HEK293 (cell line): Measurements from ENCODE around the gene KCNJ16.

Experiments used
- CTCF ChIA-PET: fragments of 350-600 bp; formaldehyde crosslinking; extraction: SDS; loops from one replicate; lab custom pipeline; 2021; ENCODE audit warnings: antibody characterized with exemption; lab: Yijun Ruan, JAX
- POLR2A ChIA-PET: fragments of 300-600 bp; formaldehyde crosslinking; extraction: SDS; loops from one replicate; lab custom pipeline; 2020; ENCODE audit warnings: antibody characterized with exemption, inconsistent platforms; lab: Yijun Ruan, JAX
- H3K27ac ChIP-seq: fragments of 200-500 bp; sonication (Bioruptor generic); 2 replicates; pipeline ENCODE4 v1.5.1; 2014; ENCODE audit warnings: low read depth, low read length, control low read depth, inconsistent platforms; ENCODE audit errors: extremely low read depth
- H3K36me3 ChIP-seq, 2 experiments: fragments of 200-500 bp in 1 of 2; sonication (Bioruptor generic) in 1 of 2; 1 replicate in 1 of 2; 2 replicates in 1 of 2; pipeline ENCODE4 v1.5.1; 2014 to 2017; ENCODE audit warnings: inconsistent platforms in 2 of 2, low read length in 2 of 2; ENCODE audit not compliant: control insufficient read depth in 2 of 2, insufficient read depth in 1 of 2
- H3K4me1 ChIP-seq: fragments of 200-500 bp; sonication (Bioruptor generic); 2 replicates; pipeline ENCODE4 v1.5.1; 2014; ENCODE audit warnings: mild to moderate bottlenecking, low read length, inconsistent platforms; ENCODE audit not compliant: control insufficient read depth, insufficient read depth
- H3K4me3 ChIP-seq: 2 replicates; pipeline ENCODE4 v1.5.1; 2011; ENCODE audit warnings: low read depth, mild to moderate bottlenecking, control low read depth, low read length, moderate library complexity
- H3K9me3 ChIP-seq: fragments of 200-500 bp; sonication (Bioruptor generic); 2 replicates; pipeline ENCODE4 v1.5.1; 2014; ENCODE audit warnings: low read depth, low read length, inconsistent platforms; ENCODE audit not compliant: control insufficient read depth, insufficient read depth
- ATF2 ChIP-seq: fragments of 450-650 bp; formaldehyde crosslinking; IDR thresholded peaks from 2 replicates; pipeline ENCODE4 v1.5.1; 2016; ENCODE audit warnings: missing biosample characterization, missing genetic modification characterization, low read depth
- ELK4 ChIP-seq: IDR thresholded peaks from 2 replicates; pipeline ENCODE4 v1.6.1; 2011; ENCODE audit warnings: mild to moderate bottlenecking, low read depth, low read length, borderline replicate concordance
- GLI4 ChIP-seq: fragments of 450-650 bp; formaldehyde crosslinking; IDR thresholded peaks from 2 replicates; pipeline ENCODE4 v1.5.1; 2016; ENCODE audit warnings: missing biosample characterization, missing genetic modification characterization
- GLIS2 ChIP-seq: fragments of 450-650 bp; formaldehyde crosslinking; IDR thresholded peaks from 2 replicates; pipeline ENCODE4 v1.5.1; 2016; ENCODE audit warnings: missing biosample characterization, missing genetic modification characterization
- HOXD13 ChIP-seq: sonication (generic); formaldehyde crosslinking; IDR thresholded peaks from 2 replicates; pipeline ENCODE4 v1.8.0; 2022; ENCODE audit warnings: missing genetic modification reagents, borderline replicate concordance
- IKZF3 ChIP-seq: fragments of 450-650 bp; IDR thresholded peaks from 2 replicates; pipeline ENCODE4 v1.5.0; 2018; ENCODE audit warnings: missing biosample characterization, mild to moderate bottlenecking, missing genetic modification characterization, moderate library complexity
- MZF1 ChIP-seq: fragments of 450-650 bp; formaldehyde crosslinking; IDR thresholded peaks from 2 replicates; pipeline ENCODE4 v1.5.1; 2017; ENCODE audit warnings: missing biosample characterization, missing genetic modification characterization, borderline replicate concordance
- REST ChIP-seq: fragments of 450-650 bp; formaldehyde crosslinking; IDR thresholded peaks from 2 replicates; pipeline ENCODE4 v1.5.1; 2016; ENCODE audit warnings: missing biosample characterization, missing genetic modification characterization
- YY1 ChIP-seq: fragments of 450-650 bp; formaldehyde crosslinking; IDR thresholded peaks from 2 replicates; pipeline ENCODE4 v1.5.1; 2018; ENCODE audit warnings: missing biosample characterization, missing genetic modification characterization
- ZBTB6 ChIP-seq: fragments of 450-650 bp; formaldehyde crosslinking; IDR thresholded peaks from 2 replicates; pipeline ENCODE4 v1.5.1; 2017; ENCODE audit warnings: missing biosample characterization, missing genetic modification characterization
- ZNF155 ChIP-seq: fragments of 450-650 bp; formaldehyde crosslinking; IDR thresholded peaks from 2 replicates; pipeline ENCODE4 v1.5.1; 2016; ENCODE audit warnings: missing biosample characterization, missing genetic modification characterization
- ZNF169 ChIP-seq: fragments of 450-650 bp; formaldehyde crosslinking; IDR thresholded peaks from 2 replicates; pipeline ENCODE4 v1.5.1; 2016; ENCODE audit warnings: missing biosample characterization, missing genetic modification characterization
- ZNF214 ChIP-seq: fragments of 450-650 bp; formaldehyde crosslinking; IDR thresholded peaks from 2 replicates; pipeline ENCODE4 v1.5.1; 2017; ENCODE audit warnings: missing biosample characterization, mild to moderate bottlenecking, missing genetic modification characterization, borderline replicate concordance
- ZNF416 ChIP-seq: fragments of 450-650 bp; formaldehyde crosslinking; IDR thresholded peaks from 2 replicates; pipeline ENCODE4 v1.5.1; 2016; ENCODE audit warnings: missing biosample characterization, missing genetic modification characterization
- ZNF488 ChIP-seq: fragments of 450-650 bp; formaldehyde crosslinking; IDR thresholded peaks from 2 replicates; pipeline ENCODE4 v1.5.1; 2016; ENCODE audit warnings: missing biosample characterization, missing genetic modification characterization
- ZNF610 ChIP-seq: fragments of 450-650 bp; formaldehyde crosslinking; IDR thresholded peaks from 2 replicates; pipeline ENCODE4 v1.5.1; 2016; ENCODE audit warnings: missing biosample characterization, missing genetic modification characterization, borderline replicate concordance
- ZNF629 ChIP-seq: fragments of 450-650 bp; formaldehyde crosslinking; IDR thresholded peaks from 2 replicates; pipeline ENCODE4 v1.5.1; 2017; ENCODE audit warnings: missing biosample characterization, missing genetic modification characterization
- ZNF639 ChIP-seq: fragments of 450-650 bp; formaldehyde crosslinking; IDR thresholded peaks from 2 replicates; pipeline ENCODE4 v1.5.1; 2016; ENCODE audit warnings: missing biosample characterization, missing genetic modification characterization
- ZNF654 ChIP-seq: fragments of 450-650 bp; formaldehyde crosslinking; IDR thresholded peaks from 2 replicates; pipeline ENCODE4 v1.5.1; 2016; ENCODE audit warnings: low read depth, missing biosample characterization, missing genetic modification characterization
- ZNF768 ChIP-seq: fragments of 450-650 bp; formaldehyde crosslinking; IDR thresholded peaks from 2 replicates; pipeline ENCODE4 v1.5.1; 2018; ENCODE audit warnings: missing biosample characterization, mild to moderate bottlenecking, missing genetic modification characterization
- ZSCAN23 ChIP-seq: fragments of 450-650 bp; formaldehyde crosslinking; IDR thresholded peaks from 2 replicates; pipeline ENCODE4 v1.5.1; 2016; ENCODE audit warnings: missing biosample characterization, missing genetic modification characterization

The KCNJ16 gene

GRCh38 chr17:70144260-70144846, 69.3 kb downstream of the KCNJ16 start (continued):
- TF ChIP-seq ZNF488 (tag by site-specific recombination) = no peak
- TF ChIP-seq ZNF214 = no peak
- TF ChIP-seq ZNF768 = no peak
- peak; percentile 91 for TF ChIP-seq IKZF3 (tag by site-specific recombination)
- TF ChIP-seq ATF2 = no peak

- H3K27ac ChIP-seq = no peak overlapping the region
- H3K36me3 ChIP-seq = no peaks in the 10 kb centered on the region
- H3K4me1 ChIP-seq = no peaks in the 10 kb centered on the region
- no peaks in the 10 kb centered on the region for H3K9me3 ChIP-seq
- POLR2A ChIA-PET = no interaction called here
- H3K4me3 ChIP-seq = no peak overlapping the region
- TF ChIP-seq HOXD13 = no peak
- TF ChIP-seq MZF1 (tag by site-specific recombination) = no peak
- no peak for TF ChIP-seq ZNF416 (tag by site-specific recombination)
- no peak for TF ChIP-seq ZNF155 (tag by site-specific recombination)
- TF ChIP-seq YY1 (tag by site-specific recombination) = no peak
- no peak for TF ChIP-seq ZSCAN23 (tag by site-specific recombination)
- no peak for TF ChIP-seq REST (tag by site-specific recombination)
- TF ChIP-seq ZNF629 (tag by site-specific recombination) = no peak
- TF ChIP-seq GLIS2 (tag by site-specific recombination) = no peak
- no peak for TF ChIP-seq ELK4
- TF ChIP-seq GLI4 = no peak
- TF ChIP-seq ZNF654 (tag by site-specific recombination) = no peak
- no peak for TF ChIP-seq ZNF169 (tag by site-specific recombination)
- no peak for TF ChIP-seq ZNF639 (tag by site-specific recombination)
- TF ChIP-seq ZNF610 = no peak
- no peak for TF ChIP-seq ZBTB6 (tag by site-specific recombination)
- CTCF ChIA-PET = no interaction called here
Observed at GRCh38 chr17:70153210-70153609, 78.2 kb downstream of the KCNJ16 start.
